Skin of body (tissue), 2 donors: Measurements from ENCODE around the gene PAXIP1. TPM values are rescaled to one million over a fixed set of nuclear protein-coding genes. Genes with fewer than 3 reads are reported as not detected.
A peak's percentile ranks its signal among the peaks of the same experiment; 100 is the strongest.
"Not testable (repeated sequence)": the region's sequence is repeated elsewhere in the genome, so short reads cannot be mapped to it uniquely, and the experiment has no call there.

Experiments
- DNase-seq: peaks from one replicate; lab custom pipeline; 2025; lab: John Stamatoyannopoulos, UW
- total RNA-seq: library from RNA; depleted of rRNA; stranded (reverse); fragments of >200 nt; gene quantifications from one replicate; pipeline ENCODE4 v1.2.3, GENCODE V29; 2014

The PAXIP1 gene
- total RNA-seq, 1 donor from 2014 or later = 10.5 TPM

DNA sequence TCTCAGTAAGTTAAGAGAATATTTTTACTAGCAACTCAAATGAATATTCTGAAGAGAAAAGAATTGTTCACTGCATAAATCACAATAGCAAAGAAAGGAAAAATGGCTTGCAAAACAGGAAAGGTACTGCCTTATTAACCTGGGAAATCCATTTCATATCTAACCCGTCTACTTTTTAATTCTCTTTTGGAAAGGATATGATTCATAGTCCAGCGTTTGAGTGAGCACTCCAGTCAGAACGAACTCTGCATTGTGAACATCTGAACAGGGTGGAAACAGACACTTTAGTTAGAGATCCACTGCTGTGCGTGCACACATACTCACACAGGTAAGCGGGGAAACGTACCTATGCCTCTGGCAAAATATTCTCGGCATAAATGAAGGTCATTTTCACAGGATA lies 56.8 kb downstream of the PAXIP1 start:
- DNase-seq = no peak

DNA sequence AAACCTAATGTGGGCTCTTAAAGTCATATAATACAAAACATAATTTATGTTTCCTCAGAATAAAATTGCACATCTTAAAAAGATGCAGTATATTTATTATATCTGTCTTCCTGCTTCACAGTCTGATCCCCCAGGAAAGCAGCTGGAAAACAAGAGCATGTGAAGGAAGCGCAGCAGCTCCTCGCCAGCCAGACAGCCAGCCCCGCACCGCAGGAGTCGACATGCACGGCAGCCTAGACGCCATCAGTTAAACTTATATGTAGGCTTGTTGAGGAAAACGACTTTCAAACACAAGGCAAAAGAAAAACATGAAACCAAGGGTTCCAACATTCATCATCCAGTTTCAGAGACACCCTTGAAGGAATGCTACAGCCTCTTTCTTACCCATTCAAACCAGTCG lies 59.0 kb downstream of the PAXIP1 start:
- no peak for DNase-seq

GRCh38 chr7:154942691-154943090 lies 60.2 kb downstream of the PAXIP1 start:
- DNase-seq = no peak

DNA sequence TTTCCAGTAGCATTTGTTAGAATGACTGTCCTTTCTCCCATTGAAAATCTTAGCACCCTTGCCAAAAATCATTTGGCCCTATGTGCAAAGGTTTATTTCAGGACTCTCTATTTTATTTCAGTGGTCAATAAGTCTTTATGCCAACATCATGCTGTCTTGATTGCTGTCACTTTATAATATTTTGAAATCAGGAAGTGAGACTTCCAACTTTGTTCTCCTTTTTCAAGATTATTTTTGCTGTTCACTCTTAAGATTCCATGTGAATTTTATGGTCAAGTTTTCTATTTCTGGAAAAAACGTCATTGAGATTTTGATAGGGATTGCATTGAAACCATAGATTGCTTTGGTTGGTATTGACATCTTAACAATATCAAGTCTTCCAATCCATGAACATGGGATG lies 65.1 kb downstream of the PAXIP1 start:
- DNase-seq = no peak

- DNase-seq = not testable (repeated sequence)
Measured at GRCh38 chr7:154934353-154934952, 68.5 kb downstream of the PAXIP1 start.

DNA sequence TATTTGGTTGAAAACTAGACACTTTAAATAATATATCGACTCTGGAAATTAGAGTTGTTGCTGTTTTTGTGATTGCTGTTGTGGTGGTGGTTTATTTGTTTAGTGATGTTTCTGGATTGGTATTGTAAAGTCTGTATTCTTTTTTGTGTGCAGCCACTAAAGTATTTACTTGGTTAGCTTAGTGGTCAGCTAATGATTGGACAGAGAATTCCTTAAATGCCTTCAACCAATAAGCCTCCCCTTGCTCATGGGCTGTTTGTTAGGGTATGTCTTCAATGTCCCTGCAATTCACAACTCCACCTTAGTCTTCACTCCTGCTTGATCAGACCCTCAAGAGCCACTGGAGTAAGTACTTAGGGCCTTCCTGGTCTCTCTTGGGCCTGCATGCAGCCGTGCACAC lies 71.0 kb downstream of the PAXIP1 start:
- no peak for DNase-seq

DNA sequence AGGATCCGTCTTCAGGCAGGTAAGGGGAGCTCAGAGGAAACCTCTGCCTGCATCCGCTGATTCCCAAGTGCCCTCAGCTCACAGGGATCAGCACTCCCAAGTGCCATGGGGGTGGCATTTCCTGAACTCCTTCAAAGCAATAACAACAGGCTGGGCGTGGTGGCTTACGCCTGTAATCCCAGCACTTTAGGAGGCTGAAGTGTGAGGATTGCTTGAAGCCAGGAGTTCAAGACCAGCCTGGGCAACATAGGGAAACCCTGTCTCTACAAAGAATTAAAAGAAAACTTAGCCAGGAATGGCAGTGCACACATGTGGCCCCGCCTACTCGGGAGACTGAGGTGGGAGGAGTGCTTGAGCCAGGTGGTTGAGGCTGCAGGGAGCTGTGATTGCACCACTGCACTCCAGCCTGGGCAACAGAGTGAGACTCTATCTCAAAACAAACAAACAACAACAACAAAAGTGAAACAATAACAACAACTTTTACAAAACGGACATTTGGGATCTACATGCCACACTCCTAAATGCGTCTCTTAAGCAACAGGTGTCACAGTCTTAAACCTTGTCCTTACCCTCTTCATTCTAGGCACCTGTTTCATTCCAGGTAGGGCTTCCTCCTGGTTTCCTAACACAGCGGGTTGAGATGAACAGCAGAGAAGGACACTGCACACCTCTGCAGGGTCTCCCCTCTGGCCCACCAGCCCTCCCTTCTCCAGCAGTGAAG lies 73.8 kb downstream of the PAXIP1 start:
- no peak for DNase-seq

DNA sequence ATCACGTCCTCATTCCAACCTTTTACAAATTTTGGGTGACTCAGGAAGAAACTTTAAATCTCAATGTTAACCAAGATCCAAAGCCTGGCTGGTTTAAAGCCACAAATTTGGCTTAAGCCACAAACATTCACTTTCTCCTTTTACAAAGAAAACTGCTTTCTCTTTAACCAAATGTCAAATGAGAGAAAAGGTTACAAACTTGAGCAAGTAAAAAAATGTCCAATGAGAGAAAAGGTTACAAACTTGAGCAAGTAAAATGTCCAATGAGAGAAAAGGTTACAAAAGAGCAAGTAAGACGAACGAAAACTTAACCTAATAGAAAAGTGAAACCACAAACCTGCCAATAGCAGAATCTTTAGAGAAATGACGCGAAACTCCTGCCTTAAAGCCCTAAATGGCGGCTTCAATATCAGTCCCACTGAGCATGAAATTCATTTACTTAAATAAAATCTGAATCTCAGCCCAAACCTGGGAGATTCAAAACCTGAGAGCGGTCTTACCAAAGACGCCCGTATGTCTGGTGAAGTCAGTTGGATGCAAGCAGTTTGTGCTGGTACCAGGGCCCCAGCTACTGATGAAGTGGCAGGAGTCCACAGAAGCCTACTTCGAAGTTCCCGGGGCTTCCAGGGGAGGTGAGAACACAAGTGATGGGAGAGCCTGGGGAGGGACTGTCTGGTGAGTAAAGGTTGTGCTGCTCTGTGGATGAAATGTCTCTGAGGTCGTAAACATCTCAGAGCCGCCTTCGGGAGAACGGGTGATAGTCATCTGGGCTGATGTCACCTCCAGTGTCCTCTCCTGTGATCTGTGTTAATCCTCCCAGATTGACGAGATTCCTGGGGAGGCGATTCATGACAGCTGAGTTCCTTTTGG lies 74.6 kb downstream of the PAXIP1 start:
- peak; percentile 93 for DNase-seq

DNA sequence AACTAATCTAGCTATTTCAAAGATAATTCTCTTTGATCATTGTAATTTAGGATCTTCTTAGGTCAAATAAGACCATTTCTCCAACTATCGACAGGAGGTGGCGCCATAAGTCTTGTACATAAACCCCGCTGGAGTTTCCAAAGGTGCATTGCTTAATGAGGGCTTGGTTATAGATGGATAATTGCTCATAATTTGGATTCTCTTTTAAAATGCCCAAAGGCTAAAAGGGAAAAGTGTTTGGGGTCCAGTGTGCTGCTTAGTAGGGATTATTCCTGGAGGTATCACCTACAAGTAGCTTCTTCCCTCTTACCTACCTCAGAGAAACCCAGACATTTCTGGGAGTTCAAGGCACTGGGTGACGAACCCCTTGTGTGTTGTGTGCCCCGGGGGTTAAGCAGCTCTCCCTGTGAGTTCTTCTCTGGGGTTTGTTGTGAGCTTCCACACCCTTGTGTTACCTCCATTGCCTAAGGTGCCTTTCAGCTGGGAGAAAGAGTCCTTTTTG lies 75.2 kb downstream of the PAXIP1 start:
- peak; percentile 75 for DNase-seq

- not testable (repeated sequence) for DNase-seq
Measured at GRCh38 chr7:154922472-154922871, 80.5 kb downstream of the PAXIP1 start.

DNA sequence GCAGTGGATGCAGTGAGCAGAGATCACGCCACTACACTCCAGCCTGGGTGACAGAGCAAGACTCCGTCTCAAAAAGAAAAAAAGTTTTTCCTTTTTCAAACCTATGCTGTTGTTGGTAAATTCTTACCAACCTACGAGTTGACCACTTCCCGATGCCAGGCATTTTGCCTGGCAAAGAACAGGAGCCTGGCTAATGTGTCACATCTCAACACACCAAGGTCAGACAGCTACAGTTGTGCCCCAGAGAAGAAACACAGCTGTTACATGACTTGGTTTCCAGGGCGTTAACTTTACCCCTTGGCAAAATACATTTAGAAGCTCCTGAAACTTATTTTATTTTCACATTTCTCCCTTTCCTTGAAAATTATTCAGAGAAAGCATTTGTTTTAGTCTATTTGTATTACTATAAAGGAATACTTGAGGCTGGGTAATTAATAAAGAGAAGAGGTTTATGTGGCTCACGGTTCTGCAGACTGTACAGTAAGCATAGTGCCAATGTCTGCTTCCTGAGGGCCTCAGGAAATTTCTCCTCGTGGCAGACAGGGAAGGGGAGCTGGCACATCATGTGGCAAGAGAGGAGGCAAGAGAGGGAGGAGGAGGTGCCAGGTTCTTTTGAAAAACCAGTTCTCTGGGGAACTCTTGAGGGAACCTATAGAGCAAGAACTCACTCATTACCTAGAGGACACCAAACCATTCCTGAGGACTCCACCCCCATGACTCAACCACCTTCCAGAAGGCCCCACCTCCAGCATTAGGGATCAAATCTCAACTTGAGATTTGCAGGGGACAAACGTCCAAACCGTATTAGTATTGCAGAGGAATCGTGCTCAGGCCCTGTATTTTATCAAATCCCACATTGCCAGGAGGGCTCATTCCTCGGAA lies 83.3 kb downstream of the PAXIP1 start:
- no peak for DNase-seq

DNA sequence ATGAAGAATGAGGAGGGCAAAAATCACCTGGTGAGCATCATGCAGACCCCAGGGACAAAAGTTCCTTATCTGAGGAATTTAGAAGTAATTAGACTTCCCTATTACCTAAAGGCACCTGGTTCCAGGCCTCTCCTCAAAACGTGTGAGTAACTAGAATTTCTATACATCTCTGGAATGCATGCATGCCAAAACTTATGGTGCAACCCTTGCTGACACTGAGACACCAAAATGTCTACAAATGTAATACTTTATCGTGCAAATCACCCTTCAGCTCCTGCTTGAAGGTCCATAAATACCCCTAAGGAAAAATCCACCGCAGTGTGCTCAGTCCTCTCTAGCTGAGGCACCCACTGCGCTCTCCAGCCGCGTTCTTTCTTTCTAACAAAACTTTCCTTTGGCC lies 84.2 kb downstream of the PAXIP1 start:
- no peak for DNase-seq

GRCh38 chr7:154918266-154918665 lies 84.7 kb downstream of the PAXIP1 start:
- DNase-seq = no peak

GRCh38 chr7:154917808-154918160 lies 85.1 kb downstream of the PAXIP1 start:
- no peak for DNase-seq

DNA sequence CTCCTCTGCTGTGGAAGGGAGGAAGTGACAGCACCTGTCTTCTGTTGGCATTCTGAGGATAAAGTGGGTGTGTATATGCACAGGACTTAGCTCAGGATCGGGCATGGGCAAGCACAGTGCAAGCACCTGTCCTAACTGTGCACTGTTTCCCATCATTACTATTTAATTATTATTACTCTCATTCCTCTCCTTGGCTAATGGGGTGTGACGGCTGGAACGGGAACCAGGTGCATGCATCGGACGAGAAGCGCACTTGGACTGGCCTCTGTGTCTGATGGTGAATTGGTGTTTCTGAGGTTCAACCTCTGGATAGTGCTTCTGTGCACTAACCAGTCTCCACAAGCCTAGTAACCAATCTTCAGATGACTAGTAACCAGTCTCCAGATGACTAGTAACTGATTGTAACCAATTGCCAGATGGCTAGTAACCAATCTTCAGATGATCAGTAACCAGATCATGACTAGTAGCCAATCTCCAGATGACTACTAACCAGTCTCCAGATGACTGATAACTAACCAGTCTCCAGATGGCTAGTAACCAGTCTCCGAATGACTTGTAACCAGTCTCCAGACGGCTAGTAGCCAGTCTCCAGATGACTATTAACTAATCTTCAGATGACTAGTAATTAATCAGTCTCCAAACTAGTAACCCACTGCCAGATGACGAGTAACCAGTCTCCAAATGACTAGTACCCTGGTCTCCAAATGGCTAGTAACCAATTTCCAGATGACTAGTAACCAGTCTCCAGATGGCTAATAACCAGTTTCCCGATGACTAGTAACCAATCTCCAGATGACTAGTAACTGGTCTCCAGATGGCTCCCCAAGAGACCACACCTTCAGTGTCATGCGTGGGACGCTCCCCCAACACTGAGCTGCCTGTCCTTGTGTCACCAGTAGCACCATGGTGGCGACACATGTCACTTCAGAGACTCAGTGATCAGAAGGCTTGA lies 85.8 kb downstream of the PAXIP1 start:
- DNase-seq = no peak

- DNase-seq = no peak
Measured at GRCh38 chr7:154916381-154916780, 86.5 kb downstream of the PAXIP1 start.

GRCh38 chr7:154915600-154915999 lies 87.3 kb downstream of the PAXIP1 start:
- no peak for DNase-seq

DNA sequence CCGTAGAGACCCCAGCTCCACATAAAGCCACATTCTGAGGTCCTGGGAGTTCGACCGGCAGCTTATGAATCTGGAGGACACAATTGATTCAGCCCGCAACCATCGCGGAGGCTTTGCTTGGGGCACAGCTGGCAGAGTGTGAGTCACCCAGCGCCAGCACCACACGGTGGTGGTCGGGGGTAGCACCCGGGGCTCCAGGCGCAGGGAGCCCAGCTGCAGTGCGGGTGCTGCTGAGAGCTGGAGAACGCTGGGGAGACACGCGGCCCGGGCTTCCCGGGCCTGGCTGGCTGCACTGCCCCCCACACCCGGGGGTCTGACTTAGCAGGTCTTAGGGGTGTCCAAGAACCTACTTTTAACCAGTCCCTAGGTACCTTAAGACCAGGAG lies 87.9 kb downstream of the PAXIP1 start:
- no peak for DNase-seq

DNA sequence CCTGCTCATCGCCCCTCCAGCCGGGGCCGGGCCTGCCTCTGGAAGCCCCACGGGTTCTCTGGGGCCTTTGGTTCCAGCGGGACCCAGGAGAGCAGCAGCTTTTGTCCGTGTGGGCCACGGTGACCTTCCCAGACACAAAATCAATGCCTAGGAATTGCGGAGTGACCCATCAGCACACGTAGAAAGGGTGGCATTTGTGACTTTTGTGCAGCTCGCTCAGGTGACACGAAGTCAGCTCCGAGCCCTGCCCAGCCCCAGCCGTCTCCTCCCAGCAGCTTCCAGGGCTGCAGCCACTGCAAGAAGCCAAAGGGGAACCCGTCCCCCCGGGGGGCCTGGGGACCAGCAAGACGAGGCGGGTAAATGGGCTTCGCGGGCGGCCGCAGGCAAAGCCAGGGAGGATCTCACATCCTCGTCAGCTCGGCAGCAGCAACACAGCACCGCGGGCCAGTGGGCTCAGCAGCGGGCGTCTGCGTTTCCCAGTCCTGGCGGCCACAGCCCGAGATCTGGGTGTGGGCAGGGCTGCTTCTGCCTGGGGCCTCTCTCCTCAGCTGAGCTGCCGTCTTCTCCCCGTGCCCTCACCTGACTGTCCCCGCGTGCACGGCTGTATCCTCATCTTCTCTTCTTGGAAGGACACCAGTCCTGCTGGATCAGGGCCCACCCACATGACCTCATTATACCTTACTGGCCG lies 88.5 kb downstream of the PAXIP1 start:
- DNase-seq = no peak
